Dendritic cell treated with granulocyte-macrophage colony-stimulating factor and Interleukin-4, amounts not matched to agents 40 ng/mL and 50 ng/mL, for 4 days (primary cell): ENCODE measurements around the gene LZTR1.
"Not testable (repeated sequence)": the region's sequence is repeated elsewhere in the genome, so short reads cannot be mapped to it uniquely, and the experiment has no call there.

ENCODE experiments used
- H3K27ac Mint-ChIP-seq: one replicate; pipeline ENCODE4 v1.8.0; 2022; ENCODE audit warnings: mild to moderate bottlenecking, mixed read lengths
- H3K27me3 Mint-ChIP-seq: one replicate; pipeline ENCODE4 v1.8.0; 2022; ENCODE audit warnings: mild to moderate bottlenecking, mixed read lengths
- H3K36me3 Mint-ChIP-seq: one replicate; pipeline ENCODE4 v1.8.0; 2022; ENCODE audit warnings: low read depth, mixed read lengths
- H3K4me1 Mint-ChIP-seq: one replicate; pipeline ENCODE4 v1.8.0; 2022; ENCODE audit warnings: low read depth, mixed read lengths
- H3K4me3 Mint-ChIP-seq: one replicate; pipeline ENCODE4 v1.8.0; 2022; ENCODE audit warnings: mild to moderate bottlenecking, moderate library complexity, mixed read lengths
- H3K9me3 Mint-ChIP-seq: one replicate; pipeline ENCODE4 v1.8.0; 2022; ENCODE audit warnings: mixed read lengths
- intact Hi-C: fragments of 100-400 bp; cut with micrococcal nuclease; formaldehyde crosslinking; loops from one replicate; pipeline ENCODE4 v1.15.0; 2022

LZTR1 gene

DNA sequence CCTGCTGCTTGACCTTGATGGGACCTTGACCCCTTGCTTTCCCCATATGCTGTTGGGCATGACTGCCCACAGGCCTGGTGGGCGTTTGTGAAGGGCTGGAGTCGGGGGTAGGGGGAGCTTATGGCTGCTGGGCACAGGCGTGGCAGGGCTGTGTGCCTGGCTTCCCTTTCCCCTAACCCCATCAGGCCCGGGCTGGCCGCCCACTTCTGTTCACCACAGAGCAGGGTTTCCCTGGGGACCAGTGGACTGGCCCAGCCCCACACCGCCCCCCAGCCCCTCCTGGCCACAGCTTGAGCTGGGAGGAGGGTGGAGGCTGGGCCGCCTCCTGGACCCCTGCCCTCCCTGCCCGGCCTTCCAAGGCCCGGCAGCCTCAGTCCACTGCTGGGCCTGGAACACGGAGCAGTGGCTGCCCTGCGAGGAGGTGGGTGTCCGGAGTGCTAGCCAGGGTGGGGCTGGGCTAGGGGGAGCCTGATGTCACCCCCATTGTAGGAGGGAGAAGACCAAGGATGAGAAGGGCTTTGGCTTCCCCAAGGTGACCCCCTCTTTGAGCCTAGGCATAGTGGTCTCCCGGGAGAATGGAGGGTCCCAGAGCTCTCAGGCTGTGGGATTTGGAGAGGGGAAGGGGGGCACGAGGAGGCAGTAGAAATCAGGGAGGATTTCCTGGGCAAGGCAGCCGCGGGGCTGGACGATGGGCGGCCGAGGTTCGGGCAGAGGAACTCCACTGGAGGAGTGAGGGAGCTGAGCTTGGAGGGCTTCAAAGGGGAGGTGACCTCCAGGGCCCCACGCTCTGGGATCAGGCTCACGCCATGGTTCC lies 15.0 kb upstream of the LZTR1 start, which contains the start of gene AIFM3:
AIFM3 (plus strand) TSS at position 373 of the 814 bp plus-strand sequence. CDS start 690 bp downstream, outside the sequence.
- Mint-ChIP-seq H3K4me1 (peaks cover 64% of the 10 kb centered on the region), H3K36me3 (peaks cover 18% of the 10 kb centered on the region)
- intact Hi-C loops = no loop called here

DNA sequence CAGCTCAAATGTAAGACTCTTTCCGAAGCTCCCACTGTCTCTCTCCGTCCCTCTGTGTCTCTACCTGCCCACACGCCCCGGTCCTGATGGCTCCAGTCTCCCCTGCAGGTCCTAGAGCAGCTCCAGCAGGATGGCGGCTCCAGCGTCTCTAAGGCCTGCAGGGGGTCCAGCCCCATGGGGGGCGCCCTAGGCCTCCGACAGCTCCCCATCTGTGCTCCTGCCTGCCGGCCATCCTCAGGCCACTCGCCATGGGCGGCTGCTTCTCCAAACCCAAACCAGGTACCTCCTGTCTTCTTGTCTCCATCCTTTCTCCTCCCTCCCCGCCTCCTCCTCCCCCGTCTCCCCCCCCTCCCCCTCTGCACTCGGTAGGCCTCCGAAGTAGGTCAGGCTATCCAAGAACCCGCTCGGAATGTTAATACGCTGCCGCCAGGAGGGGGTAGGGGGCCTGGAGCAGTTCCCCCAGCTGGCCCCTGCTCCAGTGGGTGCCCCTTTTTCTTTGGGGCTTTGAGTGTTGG lies 14.3 kb upstream of the LZTR1 start:
- peaks cover 26% of the 10 kb centered on the region for H3K27me3 Mint-ChIP-seq
- peak overlapping the region; percentile 83 for H3K27ac Mint-ChIP-seq
- H3K4me1 Mint-ChIP-seq = peaks cover 66% of the 10 kb centered on the region
- peak overlapping the region; percentile 23 for H3K4me3 Mint-ChIP-seq
- peaks cover 18% of the 10 kb centered on the region for H3K36me3 Mint-ChIP-seq
- intact Hi-C loops = no loop called here
- no peaks in the 10 kb centered on the region for H3K9me3 Mint-ChIP-seq

More for the DNA sequence above, 15.0 kb upstream of the LZTR1 start, which contains the start of gene AIFM3:
- Mint-ChIP-seq H3K9me3 (no peaks in the 10 kb centered on the region), H3K27me3 (peaks cover 26% of the 10 kb centered on the region), H3K27ac (peak within 1 kb of the TSS; percentile 83), H3K4me3 (peak within 1 kb of the TSS; percentile 23)

DNA sequence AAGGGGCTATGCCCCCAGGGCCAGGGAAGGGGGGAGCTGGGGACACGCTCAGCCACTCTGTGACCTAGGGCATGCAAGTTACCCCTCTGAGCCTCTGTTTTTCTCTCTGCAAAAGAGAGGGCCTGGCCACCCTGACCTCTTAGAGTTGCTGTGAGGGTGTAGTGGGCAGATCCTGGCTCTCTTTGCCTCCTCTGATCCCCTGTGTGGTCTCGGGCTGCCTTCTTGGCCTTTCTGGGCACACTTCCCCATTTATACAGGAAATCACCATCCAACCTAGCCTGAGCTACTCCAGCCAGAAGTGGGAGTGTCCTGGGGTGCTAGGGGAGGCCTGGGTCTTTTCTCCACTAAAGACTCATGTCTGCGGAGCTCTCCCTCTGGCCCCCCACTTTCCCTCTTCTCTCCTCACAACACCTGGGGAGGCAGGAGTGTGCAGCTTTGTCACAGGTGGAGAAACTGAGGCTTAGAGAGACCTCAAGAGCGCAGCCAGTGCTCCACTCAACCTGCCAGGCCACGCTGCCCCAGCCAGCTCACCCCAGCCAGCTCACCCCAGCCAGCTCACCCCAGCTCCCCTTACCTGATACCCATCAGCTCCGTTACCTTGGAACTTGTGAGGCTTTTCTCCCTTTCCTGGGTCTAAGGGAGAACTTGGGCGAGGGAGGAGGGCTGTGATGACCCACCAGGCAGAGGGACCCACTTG lies 13.7 kb upstream of the LZTR1 start:
- peak overlapping the region; percentile 83 for H3K27ac Mint-ChIP-seq
- no peaks in the 10 kb centered on the region for H3K9me3 Mint-ChIP-seq
- peaks cover 12% of the 10 kb centered on the region for H3K36me3 Mint-ChIP-seq
- peaks cover 73% of the 10 kb centered on the region for H3K4me1 Mint-ChIP-seq
- peaks cover 21% of the 10 kb centered on the region for H3K27me3 Mint-ChIP-seq
- intact Hi-C loops = no loop called here
- H3K4me3 Mint-ChIP-seq = peak overlapping the region; percentile 49

DNA sequence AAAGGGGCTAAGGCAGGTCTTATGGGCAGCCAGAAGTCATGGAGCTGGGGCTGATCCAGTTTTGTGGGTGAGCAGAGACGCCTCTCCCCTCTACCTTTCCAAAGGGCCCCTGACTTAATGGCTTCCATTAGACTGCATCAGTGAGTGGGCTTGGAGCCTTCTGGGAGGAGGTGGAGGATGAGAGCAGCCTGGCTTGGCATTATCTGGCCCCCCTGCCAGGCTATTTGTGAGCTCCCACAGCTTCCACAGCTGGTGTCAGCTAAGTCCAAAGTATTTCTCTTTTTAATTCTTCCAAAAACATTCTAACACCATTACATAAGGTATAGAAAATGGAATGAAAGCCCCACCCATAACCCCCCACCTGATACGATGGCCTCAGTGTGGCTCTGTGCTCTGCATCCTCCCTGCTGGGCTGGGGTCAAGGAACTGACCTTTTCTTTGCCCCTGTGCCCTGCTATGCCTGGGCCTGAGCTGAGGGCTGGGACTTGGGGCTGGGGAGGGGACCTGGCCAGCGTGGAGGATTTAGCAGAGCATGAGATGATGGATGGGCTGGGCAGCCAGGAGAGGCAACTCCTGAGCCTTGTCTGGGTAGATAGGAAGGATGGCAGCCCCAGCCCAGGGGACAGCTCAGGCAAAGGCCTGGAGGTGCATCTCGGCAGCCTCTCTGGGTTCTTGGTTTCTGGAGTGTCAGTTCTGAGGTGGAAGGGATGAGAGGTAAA lies 11.0 kb upstream of the LZTR1 start:
- Mint-ChIP-seq H3K9me3 (no peaks in the 10 kb centered on the region), H3K4me1 (peaks cover 61% of the 10 kb centered on the region), H3K4me3 (no peak overlapping the region), H3K27me3 (peaks cover 2% of the 10 kb centered on the region), H3K36me3 (peaks cover 4% of the 10 kb centered on the region), H3K27ac (peak overlapping the region; percentile 38)
- intact Hi-C loops = no loop called here

DNA sequence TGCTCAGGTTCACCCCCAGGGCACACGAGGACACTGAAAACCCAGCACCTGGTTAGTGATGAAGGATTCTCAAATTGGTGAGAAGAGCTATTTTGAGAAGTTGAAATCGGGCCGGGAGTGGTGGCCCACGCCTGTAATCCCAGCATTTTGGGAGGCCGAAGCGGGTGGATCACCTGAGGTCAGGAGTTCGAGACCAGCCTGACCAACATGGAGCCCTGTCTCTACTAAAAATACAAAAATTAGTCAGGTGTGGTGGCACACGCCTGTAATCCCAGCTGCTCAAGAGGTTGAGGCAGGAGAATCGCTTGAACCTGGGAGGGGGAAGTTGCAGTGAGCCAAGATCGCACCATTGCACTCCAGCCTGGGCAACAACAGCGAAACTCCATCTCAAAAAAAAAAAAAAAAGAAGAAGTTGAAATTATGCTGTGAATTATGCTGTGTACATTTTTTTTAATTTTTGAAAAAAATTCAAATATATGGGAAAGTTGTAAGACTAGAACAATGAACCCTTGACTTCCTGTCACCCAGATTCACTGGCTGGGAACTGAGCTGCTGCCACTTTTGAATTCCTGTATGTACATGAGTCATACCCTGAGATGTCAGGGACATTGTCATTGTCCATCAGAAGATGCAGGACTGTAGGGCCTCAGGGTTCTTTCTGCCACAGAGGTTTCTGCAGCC lies 9.9 kb upstream of the LZTR1 start:
- H3K27me3 Mint-ChIP-seq, H3K9me3 Mint-ChIP-seq, intact Hi-C loops, H3K4me3 Mint-ChIP-seq: not testable (repeated sequence)
- H3K36me3 Mint-ChIP-seq = peaks cover 15% of the 10 kb centered on the region
- H3K27ac Mint-ChIP-seq = peak overlapping the region; percentile 38
- H3K4me1 Mint-ChIP-seq = peaks cover 50% of the 10 kb centered on the region

DNA sequence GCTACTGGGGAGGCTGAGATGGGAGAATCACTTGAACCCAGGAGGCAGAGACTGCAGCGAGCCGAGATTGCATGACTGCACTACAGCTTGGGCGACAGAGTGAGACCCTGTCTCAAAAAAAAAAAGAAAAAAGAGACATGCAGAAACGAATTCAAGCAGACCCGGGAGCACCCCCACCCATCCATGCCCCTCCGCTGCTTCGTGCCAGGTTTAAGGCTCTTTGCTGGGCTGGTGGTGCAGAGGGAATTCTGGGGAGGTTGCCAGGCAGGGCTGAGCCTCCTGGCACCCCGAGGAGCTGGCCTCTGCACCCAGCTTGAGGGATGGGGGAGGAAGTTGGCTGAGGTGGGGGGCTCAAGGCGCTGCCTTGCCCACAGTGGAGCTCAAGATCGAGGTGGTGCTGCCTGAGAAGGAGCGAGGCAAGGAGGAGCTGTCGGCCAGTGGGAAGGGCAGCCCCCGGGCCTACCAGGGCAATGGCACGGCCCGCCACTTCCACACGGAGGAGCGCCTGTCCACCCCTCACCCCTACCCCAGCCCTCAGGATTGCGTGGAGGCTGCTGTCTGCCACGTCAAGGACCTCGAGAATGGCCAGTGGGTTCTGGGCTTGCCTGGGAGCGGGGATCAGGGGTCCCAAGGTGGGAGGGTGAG lies 9.0 kb upstream of the LZTR1 start:
- peaks cover under 1% of the 10 kb centered on the region for H3K9me3 Mint-ChIP-seq
- H3K4me3 Mint-ChIP-seq = no peak overlapping the region
- H3K27me3 Mint-ChIP-seq = no peaks in the 10 kb centered on the region
- peaks cover 22% of the 10 kb centered on the region for H3K36me3 Mint-ChIP-seq
- intact Hi-C loops = no loop called here
- H3K4me1 Mint-ChIP-seq = peaks cover 41% of the 10 kb centered on the region
- H3K27ac Mint-ChIP-seq = peak overlapping the region; percentile 38

DNA sequence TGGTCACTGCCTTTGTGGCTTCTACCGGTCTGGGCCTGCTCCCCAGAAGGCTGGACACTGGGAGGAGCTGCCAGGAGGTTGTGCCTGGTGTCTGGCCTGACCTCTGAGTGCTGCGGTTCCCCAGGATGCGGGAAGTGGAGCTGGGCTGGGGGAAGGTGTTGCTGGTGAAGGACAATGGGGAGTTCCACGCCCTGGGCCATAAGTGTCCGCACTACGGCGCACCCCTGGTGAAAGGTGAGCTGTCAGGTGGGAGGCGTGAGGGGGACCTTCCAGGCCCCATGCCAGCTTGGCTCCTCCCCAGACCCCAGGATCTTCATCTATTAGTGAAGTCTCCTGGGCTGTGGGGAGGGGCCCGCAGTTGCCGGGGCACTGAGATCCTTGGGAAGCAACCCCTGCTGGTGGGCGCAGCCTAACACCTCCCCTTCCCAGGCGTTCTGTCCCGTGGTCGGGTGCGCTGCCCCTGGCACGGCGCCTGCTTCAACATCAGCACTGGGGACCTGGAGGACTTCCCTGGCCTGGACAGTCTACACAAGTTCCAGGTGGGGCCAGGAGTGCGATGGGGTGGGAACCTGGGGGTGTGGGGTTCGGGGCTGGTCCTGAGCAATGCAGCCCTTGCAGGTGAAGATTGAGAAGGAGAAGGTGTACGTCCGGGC lies 8.3 kb upstream of the LZTR1 start:
- intact Hi-C loops = no loop called here
- Mint-ChIP-seq H3K27me3 (no peaks in the 10 kb centered on the region), H3K4me1 (peaks cover 35% of the 10 kb centered on the region), H3K27ac (no peak overlapping the region), H3K9me3 (peaks cover 7% of the 10 kb centered on the region), H3K4me3 (no peak overlapping the region), H3K36me3 (peaks cover 29% of the 10 kb centered on the region)

DNA sequence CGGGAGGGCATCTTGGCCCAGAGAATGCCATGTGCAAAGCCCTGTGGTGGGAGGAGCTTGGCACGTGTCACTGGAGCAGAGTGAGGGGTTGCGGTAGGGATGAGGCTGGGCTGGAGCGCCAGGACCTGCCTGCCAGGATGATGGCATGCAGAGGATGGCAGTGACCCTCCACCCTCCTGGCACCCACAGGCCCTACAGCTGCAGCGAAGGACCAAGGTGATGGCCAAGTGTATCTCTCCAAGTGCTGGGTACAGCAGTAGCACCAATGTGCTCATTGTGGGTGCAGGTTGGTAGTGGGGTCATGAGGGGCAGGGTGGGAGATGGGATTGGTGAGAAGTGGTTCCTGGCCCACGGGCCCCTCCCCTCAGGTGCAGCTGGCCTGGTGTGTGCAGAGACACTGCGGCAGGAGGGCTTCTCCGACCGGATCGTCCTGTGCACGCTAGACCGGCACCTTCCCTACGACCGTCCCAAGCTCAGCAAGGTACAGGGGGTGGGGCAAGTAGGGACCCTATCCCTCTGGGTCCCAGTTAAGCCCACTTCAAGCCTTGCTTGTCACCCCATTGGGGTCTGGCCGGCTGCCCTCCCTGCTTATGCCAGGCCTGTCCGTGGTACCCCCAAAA lies 7.7 kb upstream of the LZTR1 start:
- no peak overlapping the region for H3K27ac Mint-ChIP-seq
- H3K27me3 Mint-ChIP-seq = peaks cover 3% of the 10 kb centered on the region
- no peak overlapping the region for H3K4me3 Mint-ChIP-seq
- peaks cover 38% of the 10 kb centered on the region for H3K4me1 Mint-ChIP-seq
- H3K36me3 Mint-ChIP-seq = peaks cover 29% of the 10 kb centered on the region
- intact Hi-C loops = no loop called here
- peaks cover 14% of the 10 kb centered on the region for H3K9me3 Mint-ChIP-seq

DNA sequence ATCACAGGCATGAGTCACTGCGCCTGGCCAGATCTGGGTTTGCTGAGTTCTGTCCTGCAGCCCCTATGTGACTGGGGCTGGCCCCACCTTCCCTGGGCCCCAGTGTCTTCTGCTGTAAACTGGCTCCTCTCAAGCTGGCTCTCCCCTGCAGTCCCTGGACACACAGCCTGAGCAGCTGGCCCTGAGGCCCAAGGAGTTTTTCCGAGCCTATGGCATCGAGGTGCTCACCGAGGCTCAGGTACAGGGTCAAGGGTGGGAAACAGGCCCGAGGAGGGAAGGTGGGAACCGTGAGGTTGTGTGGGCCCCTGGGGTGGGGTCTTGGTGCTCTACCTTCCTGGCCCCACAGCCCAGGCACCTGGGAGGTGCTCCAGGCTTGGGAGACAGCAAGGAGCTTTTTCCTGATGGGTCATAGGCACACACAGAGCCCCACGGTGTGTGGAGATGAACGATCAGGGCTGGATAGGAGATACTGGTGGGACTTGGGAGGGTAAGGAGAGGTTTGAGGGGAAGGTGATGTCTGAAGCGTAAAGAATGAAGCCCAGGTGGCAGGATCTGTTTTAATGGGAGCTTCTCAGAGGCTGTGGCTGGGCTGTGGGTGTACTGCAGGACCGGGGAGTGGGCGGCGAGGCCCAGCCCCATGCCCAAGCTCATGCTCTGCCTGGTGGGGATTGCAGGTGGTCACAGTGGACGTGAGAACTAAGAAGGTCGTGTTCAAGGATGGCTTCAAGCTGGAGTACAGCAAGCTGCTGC lies 6.4 kb upstream of the LZTR1 start:
- Mint-ChIP-seq H3K27ac (no peak overlapping the region), H3K9me3 (peaks cover 14% of the 10 kb centered on the region), H3K4me1 (peaks cover 50% of the 10 kb centered on the region), H3K4me3 (no peak overlapping the region), H3K27me3 (peaks cover 4% of the 10 kb centered on the region), H3K36me3 (peaks cover 29% of the 10 kb centered on the region)
- intact Hi-C loops = no loop called here

DNA sequence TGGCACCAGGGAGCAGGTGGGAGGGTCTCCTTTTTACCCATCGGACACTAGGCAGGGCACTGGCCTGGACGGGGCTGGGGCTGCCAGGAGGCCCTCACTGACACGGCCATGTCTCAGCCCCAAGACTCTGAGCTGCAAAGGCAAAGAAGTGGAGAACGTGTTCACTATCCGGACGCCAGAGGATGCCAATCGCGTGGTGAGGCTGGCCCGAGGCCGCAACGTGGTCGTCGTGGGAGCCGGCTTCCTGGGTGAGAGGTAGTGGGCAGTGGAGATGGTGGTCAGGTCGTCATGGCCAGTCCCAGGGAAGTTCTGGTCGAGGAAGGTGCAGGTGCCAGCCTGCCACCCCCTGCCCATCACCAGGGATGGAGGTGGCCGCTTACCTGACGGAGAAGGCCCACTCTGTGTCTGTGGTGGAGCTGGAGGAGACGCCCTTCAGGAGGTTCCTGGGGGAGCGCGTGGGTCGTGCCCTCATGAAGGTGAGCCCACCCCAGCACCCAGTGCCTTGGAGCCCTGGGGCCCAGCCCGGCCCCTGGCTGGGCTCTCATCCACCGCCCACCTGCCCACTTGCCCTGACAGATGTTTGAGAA lies 5.7 kb upstream of the LZTR1 start:
- Mint-ChIP-seq H3K27me3 (peaks cover 4% of the 10 kb centered on the region), H3K9me3 (peaks cover 14% of the 10 kb centered on the region), H3K36me3 (peaks cover 29% of the 10 kb centered on the region), H3K4me1 (peaks cover 53% of the 10 kb centered on the region), H3K4me3 (no peak overlapping the region), H3K27ac (no peak overlapping the region)
- intact Hi-C loops = no loop called here

DNA sequence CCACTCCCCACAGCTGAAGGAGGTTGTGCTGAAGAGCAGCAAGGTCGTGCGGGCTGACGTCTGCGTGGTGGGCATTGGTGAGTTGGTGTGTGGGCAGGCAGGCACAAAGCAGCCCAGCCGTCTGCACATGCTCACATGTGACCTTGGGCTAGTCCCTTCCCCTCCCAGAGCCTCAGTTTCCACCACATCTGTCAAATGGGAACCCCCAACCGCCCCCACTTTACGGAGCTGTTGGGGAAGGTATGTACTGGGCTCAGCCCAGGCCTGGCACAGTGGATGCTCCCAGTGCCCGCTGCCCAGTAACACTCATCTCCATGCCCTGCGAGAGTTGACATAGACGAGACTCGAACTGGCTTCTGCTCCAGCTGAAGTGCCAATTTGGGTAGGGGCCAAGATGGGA lies 5.1 kb upstream of the LZTR1 start:
- H3K4me3 Mint-ChIP-seq = no peak overlapping the region
- peaks cover 30% of the 10 kb centered on the region for H3K36me3 Mint-ChIP-seq
- intact Hi-C loops = no loop called here
- H3K9me3 Mint-ChIP-seq = peaks cover 14% of the 10 kb centered on the region
- H3K4me1 Mint-ChIP-seq = peaks cover 48% of the 10 kb centered on the region
- peaks cover 4% of the 10 kb centered on the region for H3K27me3 Mint-ChIP-seq
- H3K27ac Mint-ChIP-seq = no peak overlapping the region
